Left lung (tissue), 10 donors: ENCODE measurements around the gene TTC39B. TPM values are rescaled to one million over a fixed set of nuclear protein-coding genes. Genes with fewer than 3 reads are reported as not detected.

Experiments
- ATAC-seq: fragments of 200-7000 bp; cut with Tn5 transposase; one replicate; pipeline ENCODE4 v1.9.1; 2020; ENCODE audit warnings: moderate library complexity
- DNase-seq, 4 donors: peaks; one replicate each; pipeline ENCODE4 v3.0.0-alpha.2; 2013 to 2020
- H3K27ac ChIP-seq, 2 donors: fragments of 200-600 bp; sonication (generic) in 1 of 2; one replicate each; pipeline versions ENCODE4 v1.5.0 to v1.8.0; 2020 to 2021
- H3K27me3 ChIP-seq, 2 donors: fragments of 200-600 bp; sonication (generic) in 1 of 2; one replicate each; pipeline versions ENCODE4 v1.5.0 to v1.8.0; 2020 to 2021
- H3K36me3 ChIP-seq, 2 donors: fragments of 200-600 bp; sonication (generic) in 1 of 2; one replicate each; pipeline versions ENCODE4 v1.5.0 to v1.8.0; 2020 to 2021
- H3K4me1 ChIP-seq, 2 donors: fragments of 200-600 bp; one replicate each; pipeline ENCODE4 v1.8.0; 2021
- H3K4me3 ChIP-seq, 2 donors: fragments of 200-600 bp; sonication (generic) in 1 of 2; one replicate each; pipeline versions ENCODE4 v1.5.0 to v1.8.0; 2020 to 2021; ENCODE audit warnings: mild to moderate bottlenecking in 1 of 2
- H3K9me3 ChIP-seq, 2 donors: fragments of 200-600 bp; sonication (generic) in 1 of 2; one replicate each; pipeline versions ENCODE4 v1.5.0 to v1.8.0; 2020 to 2021
- CTCF ChIP-seq, 2 donors: fragments of 200-600 bp; sonication (generic) in 1 of 2; IDR thresholded peaks; one replicate each; pipeline versions ENCODE4 v1.5.0 to v1.8.0; 2021; ENCODE audit warnings: antibody characterized with exemption in 2 of 2
- intact Hi-C, 2 donors: fragments of 100-400 bp; cut with DNase I; formaldehyde crosslinking; loops; one replicate each; pipeline versions ENCODE4 v1.11.2 to v1.14.2; 2022
- polyA plus RNA-seq, 6 donors: library from polyadenylated mRNA; unstranded; fragments of 120-200 nt; gene quantifications; one replicate each; pipeline ENCODE4 v1.2.1, GENCODE V29; 2013; ENCODE audit not compliant: insufficient read length in 6 of 6
- total RNA-seq, 2 donors: library from RNA; stranded (reverse); fragmentation: NEBNext Ultra II Directional; extraction: Animal tissue kit (Norgen Biotek cat#: 25700); gene quantifications; one replicate each; pipeline ENCODE4 v1.2.1, GENCODE V29; 2021
- donor health status: DM: no; HTN: yes; CAD: no.
- donor health status: DM: no; HTN: no; CAD: no.

The TTC39B gene
- total and polyA plus RNA-seq, 8 donors = 10.7 to 23.2 (median 13.1) TPM

DNA sequence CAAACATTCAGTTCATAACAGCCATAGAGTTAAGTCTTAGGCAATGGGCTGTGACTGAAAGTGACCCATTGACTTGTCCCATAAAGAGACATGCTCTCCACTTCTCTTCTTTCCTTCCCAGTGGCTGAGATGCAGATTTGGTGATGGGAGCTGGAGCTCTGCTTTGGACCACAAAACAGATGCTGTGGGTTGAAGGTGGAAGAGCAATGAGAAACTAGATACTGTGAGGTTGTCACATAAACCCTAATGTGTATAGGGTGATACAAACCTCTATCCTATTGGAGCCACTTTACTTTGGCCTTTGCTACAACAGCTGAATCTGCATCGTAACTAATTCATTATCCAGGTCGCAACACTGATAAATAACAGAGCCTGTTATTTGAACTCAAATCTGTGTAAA, 192.0 kb downstream of the TTC39B start:
- no peak for DNase-seq
- no peaks in the 10 kb centered on the region for H3K36me3 ChIP-seq
- no peak for ATAC-seq
- no peaks in the 10 kb centered on the region for H3K9me3 ChIP-seq
- no peak overlapping the region for H3K4me3 ChIP-seq
- H3K27ac ChIP-seq = no peak overlapping the region
- H3K27me3 ChIP-seq = peaks cover 0 to 5% of the 10 kb centered on the region in 2 donors
- TF ChIP-seq CTCF (IDR thresholded peaks at IDR 0.05) = no peak
- intact Hi-C loops = no loop called here
- no peaks in the 10 kb centered on the region for H3K4me1 ChIP-seq

Other genes starting within 250 kb of the TTC39B start
- 10 to 100 TPM; 30.7 to 39.3 TPM for gene SNAPC3, start 115.7 kb upstream of the TTC39B start, total RNA-seq
- 10 to 100 TPM; 59.7 to 72.3 (median 63.5) TPM for gene SNAPC3, start 115.7 kb upstream of the TTC39B start, polyA plus RNA-seq
- 10 to 100 TPM; 32.7 to 33.5 TPM for gene PSIP1, start 203.8 kb upstream of the TTC39B start, total RNA-seq
- 100 to 1,000 TPM; 150 to 211 (median 185) TPM for gene PSIP1, start 203.8 kb upstream of the TTC39B start, polyA plus RNA-seq
- gene CCDC171, start 245.8 kb upstream of the TTC39B start, total RNA-seq = 1 to 10 TPM; 2.0 to 2.3 TPM
- 10 to 100 TPM in 4 of 6 donors, 1 to 10 TPM in 2; 9.1 to 11.2 (median 10.5) TPM for gene CCDC171, start 245.8 kb upstream of the TTC39B start, polyA plus RNA-seq